ENCODE measurements around the gene UBE2J1.

GRCh38 chr6:89284081-89284480, 68.4 kb downstream of the UBE2J1 start:
- TF ChIP-seq CTCF (IDR thresholded peaks at IDR 0.05; ENCODE audit: low read depth, low read length, poor library complexity, severe bottlenecking) (no peak), EZH2phosphoT487 (IDR thresholded peaks at IDR 0.05; ENCODE audit: borderline replicate concordance, low read length) (no peak)

All from DOHH2 (cell line).